Measurements from ENCODE around the gene SERPINH1. TPM values are rescaled to one million over a fixed set of nuclear protein-coding genes. Genes with fewer than 3 reads are reported as not detected.

SERPINH1 gene
- total and polyA plus RNA-seq, 2 of the 13 experiments (the other 11 are each of a cell fraction or from before 2014, with no cell fraction given), result 83.6 to 83.8 TPM

DNA sequence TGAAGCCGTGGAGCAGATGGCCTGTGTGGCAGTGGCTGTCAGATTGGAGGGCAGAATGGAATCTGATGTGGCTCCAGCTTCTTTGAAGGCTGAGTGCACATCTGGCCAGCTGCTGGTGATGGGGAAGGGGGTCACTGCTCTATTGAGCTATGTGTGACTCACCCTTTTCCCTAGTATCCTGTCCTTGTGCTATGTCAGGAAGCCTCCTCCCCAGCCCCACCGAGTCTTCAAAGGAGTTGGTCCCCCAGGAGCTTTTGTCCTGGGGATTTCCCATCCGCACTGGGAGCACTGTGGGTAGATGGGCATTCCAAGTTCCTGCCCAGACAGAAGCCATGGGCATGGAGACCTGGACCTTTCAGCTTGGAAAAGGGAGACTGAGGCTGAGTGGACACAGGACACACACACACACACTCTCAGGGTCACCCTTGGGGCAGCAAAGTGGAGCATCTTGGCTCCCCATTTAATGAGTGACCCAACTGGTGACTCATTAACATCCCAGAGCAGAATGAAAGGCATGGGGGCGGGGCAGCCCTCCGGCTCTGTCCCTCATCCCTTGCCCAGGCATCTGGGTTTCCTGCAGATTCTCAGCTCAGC, 3.3 kb downstream of the SERPINH1 start (continued):
- TF ChIP-seq, protein P1, sequence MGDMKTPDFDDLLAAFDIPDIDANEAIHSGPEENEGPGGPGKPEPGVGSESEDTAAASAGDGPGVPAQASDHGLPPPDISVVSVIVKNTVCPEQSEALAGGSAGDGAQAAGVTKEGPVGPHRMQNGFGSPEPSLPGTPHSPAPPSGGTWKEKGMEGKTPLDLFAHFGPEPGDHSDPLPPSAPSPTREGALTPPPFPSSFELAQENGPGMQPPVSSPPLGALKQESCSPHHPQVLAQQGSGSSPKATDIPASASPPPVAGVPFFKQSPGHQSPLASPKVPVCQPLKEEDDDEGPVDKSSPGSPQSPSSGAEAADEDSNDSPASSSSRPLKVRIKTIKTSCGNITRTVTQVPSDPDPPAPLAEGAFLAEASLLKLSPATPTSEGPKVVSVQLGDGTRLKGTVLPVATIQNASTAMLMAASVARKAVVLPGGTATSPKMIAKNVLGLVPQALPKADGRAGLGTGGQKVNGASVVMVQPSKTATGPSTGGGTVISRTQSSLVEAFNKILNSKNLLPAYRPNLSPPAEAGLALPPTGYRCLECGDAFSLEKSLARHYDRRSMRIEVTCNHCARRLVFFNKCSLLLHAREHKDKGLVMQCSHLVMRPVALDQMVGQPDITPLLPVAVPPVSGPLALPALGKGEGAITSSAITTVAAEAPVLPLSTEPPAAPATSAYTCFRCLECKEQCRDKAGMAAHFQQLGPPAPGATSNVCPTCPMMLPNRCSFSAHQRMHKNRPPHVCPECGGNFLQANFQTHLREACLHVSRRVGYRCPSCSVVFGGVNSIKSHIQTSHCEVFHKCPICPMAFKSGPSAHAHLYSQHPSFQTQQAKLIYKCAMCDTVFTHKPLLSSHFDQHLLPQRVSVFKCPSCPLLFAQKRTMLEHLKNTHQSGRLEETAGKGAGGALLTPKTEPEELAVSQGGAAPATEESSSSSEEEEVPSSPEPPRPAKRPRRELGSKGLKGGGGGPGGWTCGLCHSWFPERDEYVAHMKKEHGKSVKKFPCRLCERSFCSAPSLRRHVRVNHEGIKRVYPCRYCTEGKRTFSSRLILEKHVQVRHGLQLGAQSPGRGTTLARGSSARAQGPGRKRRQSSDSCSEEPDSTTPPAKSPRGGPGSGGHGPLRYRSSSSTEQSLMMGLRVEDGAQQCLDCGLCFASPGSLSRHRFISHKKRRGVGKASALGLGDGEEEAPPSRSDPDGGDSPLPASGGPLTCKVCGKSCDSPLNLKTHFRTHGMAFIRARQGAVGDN (CRISPR knock-in tag; IDR thresholded peaks at IDR 0.05), result peak; percentile 27
- no peak for TF ChIP-seq U2AF2 (IDR thresholded peaks at IDR 0.05; ENCODE audit: low read depth, low read length)
- peak; percentile 20; the same call in 1 of the 2 replicates for TF ChIP-seq SAP130 (CRISPR knock-in tag; IDR thresholded peaks at IDR 0.05; ENCODE audit: low read depth)
- TF ChIP-seq HNF1A (IDR thresholded peaks at IDR 0.05; ENCODE audit: low read depth), result peak; percentile 85
- TF ChIP-seq HNF1A (CRISPR knock-in tag; IDR thresholded peaks at IDR 0.05; ENCODE audit: borderline replicate concordance), result peak; percentile 73
- TF ChIP-seq ZNF333 (CRISPR knock-in tag; IDR thresholded peaks at IDR 0.05; ENCODE audit: borderline replicate concordance), result 0 out of 2 replicates have a peak, but pooled peaks have one; percentile 2
- no peak for TF ChIP-seq ELF1 (CRISPR knock-in tag; IDR thresholded peaks at IDR 0.05)
- TF ChIP-seq RARA (CRISPR knock-in tag; IDR thresholded peaks at IDR 0.05), result peak; percentile 61
- TF ChIP-seq TEAD3 (CRISPR knock-in tag; optimal IDR thresholded peaks at IDR 0.05; ENCODE audit: borderline replicate concordance), result peak; percentile 41
- 0 out of 2 replicates have a peak, but pooled peaks have one; percentile 28 for TF ChIP-seq ZNF746 (CRISPR knock-in tag; IDR thresholded peaks at IDR 0.05)
- TF ChIP-seq ZFYVE20 (CRISPR knock-in tag; IDR thresholded peaks at IDR 0.05; ENCODE audit: borderline replicate concordance, low read depth), result no peak
- peak; percentile 43; the same call in 1 of the 2 replicates for TF ChIP-seq NR2F6 (IDR thresholded peaks at IDR 0.05)
- peak; percentile 55; the same call in 1 of the 2 replicates for TF ChIP-seq NR2F6 (CRISPR knock-in tag; IDR thresholded peaks at IDR 0.05)

All from HepG2 (cell line).